Cerebellar nuclear complex (tissue), 1 donor: ENCODE results near the gene RGL3.
"Not testable (repeated sequence)": the region's sequence is repeated elsewhere in the genome, so short reads cannot be mapped to it uniquely, and the experiment has no call there.

ENCODE experiments used
- DNase-seq, 2 experiments: peaks; one replicate each; lab custom pipeline; 2025; lab: John Stamatoyannopoulos, UW

Gene RGL3

GRCh38 chr19:11382898-11383705 is 36.0 kb downstream of the RGL3 start:
- DNase-seq = no peak

- peak; percentile 85 to 95 for DNase-seq
Measured at GRCh38 chr19:11380653-11381537, 38.2 kb downstream of the RGL3 start.

- no peak for DNase-seq
Measured at GRCh38 chr19:11379857-11380350, 39.2 kb downstream of the RGL3 start.

GRCh38 chr19:11379269-11379845 is 39.8 kb downstream of the RGL3 start:
- DNase-seq = not testable (repeated sequence)

- no peak for DNase-seq
Measured at GRCh38 chr19:11378319-11379189, 40.6 kb downstream of the RGL3 start.

- no peak for DNase-seq
Measured at GRCh38 chr19:11377756-11378155, 41.4 kb downstream of the RGL3 start.

GRCh38 chr19:11377237-11377636 is 41.9 kb downstream of the RGL3 start:
- DNase-seq = no peak

GRCh38 chr19:11375143-11375948 is 43.8 kb downstream of the RGL3 start:
- no peak for DNase-seq

- DNase-seq = peak; percentile 99
Measured at GRCh38 chr19:11374433-11375142, 44.5 kb downstream of the RGL3 start, which contains the start of gene SWSAP1. Gene SWSAP1 (plus strand): TSS chr19:11374666. CDS start chr19:11374681, 15 bp downstream.

GRCh38 chr19:11373885-11374432 is 45.2 kb downstream of the RGL3 start:
- no peak for DNase-seq

GRCh38 chr19:11373166-11373884 is 45.8 kb downstream of the RGL3 start:
- peak in 1 of 2 experiments; percentile 22 for DNase-seq

GRCh38 chr19:11370744-11371143 is 48.4 kb downstream of the RGL3 start:
- DNase-seq = no peak

GRCh38 chr19:11367528-11367927 is 51.6 kb downstream of the RGL3 start:
- DNase-seq = no peak

GRCh38 chr19:11365557-11366117 is 53.5 kb downstream of the RGL3 start:
- no peak for DNase-seq

GRCh38 chr19:11364935-11365334 is 54.2 kb downstream of the RGL3 start:
- no peak for DNase-seq

GRCh38 chr19:11364296-11364904 is 54.7 kb downstream of the RGL3 start:
- no peak for DNase-seq

- DNase-seq = no peak
Measured at GRCh38 chr19:11363881-11364280, 55.2 kb downstream of the RGL3 start.
